H1 (cell line): ENCODE measurements around the gene DFFB. TPM values are rescaled to one million over a fixed set of nuclear protein-coding genes. Genes with fewer than 3 reads are reported as not detected.

ENCODE experiments used
- CTCF ChIA-PET: fragments of 300-600 bp; sonication (Branson Sonifier 250); formaldehyde crosslinking; loops from one replicate; lab custom pipeline; 2021; ENCODE audit not compliant: partially characterized antibody; lab: Charles Lee
- POLR2A ChIA-PET: fragments of 300-600 bp; sonication (Branson Sonifier 250); formaldehyde crosslinking; loops from one replicate; lab custom pipeline; 2021; ENCODE audit warnings: inconsistent platforms; ENCODE audit not compliant: partially characterized antibody; lab: Charles Lee
- DNase-seq, 2 experiments: peaks; one replicate each; pipeline versions ENCODE4 v3.0.0 to v3.0.0-alpha.2; 2010 to 2022; ENCODE audit warnings: low spot score in 2 of 2, low read depth in 1 of 2, mixed read lengths in 1 of 2
- FAIRE-seq: peaks from 2 replicates; lab custom pipeline; 2011; peaks lifted over from hg19 to GRCh38; lab: Jason Lieb, UNC
- H2AFZ ChIP-seq: 2 replicates; pipeline ENCODE4 v1.8.1; 2012; ENCODE audit warnings: low read length, inconsistent platforms
- H2AK5ac ChIP-seq: 2 replicates; pipeline ENCODE4 v1.6.1; 2013; ENCODE audit warnings: low read depth, low read length
- H2BK120ac ChIP-seq: replicated peaks from 2 replicates; pipeline ENCODE3; 2013; ENCODE audit warnings: low read depth, low read length, inconsistent platforms
- H2BK12ac ChIP-seq: 2 replicates; pipeline ENCODE4 v1.6.1; 2013; ENCODE audit warnings: low read depth, low read length
- H2BK15ac ChIP-seq: 2 replicates; pipeline ENCODE4 v1.6.1; 2013; ENCODE audit warnings: low read length
- H2BK20ac ChIP-seq: 2 replicates; pipeline ENCODE4 v1.6.1; 2013; ENCODE audit warnings: low read length
- H2BK5ac ChIP-seq: 2 replicates; pipeline ENCODE4 v1.6.1; 2013; ENCODE audit warnings: low read depth, low read length
- H3K14ac ChIP-seq: 2 replicates; pipeline ENCODE4 v1.6.1; 2013; ENCODE audit warnings: inconsistent platforms; ENCODE audit not compliant: insufficient read length
- H3K18ac ChIP-seq: 2 replicates; pipeline ENCODE4 v1.6.1; 2013; ENCODE audit warnings: low read length; ENCODE audit errors: extremely low read depth
- H3K23ac ChIP-seq: 2 replicates; pipeline ENCODE4 v1.6.1; 2013; ENCODE audit warnings: inconsistent platforms; ENCODE audit not compliant: insufficient read length
- H3K23me2 ChIP-seq: 2 replicates; pipeline ENCODE4 v1.6.1; 2013; ENCODE audit warnings: low read depth, low read length
- H3K27ac ChIP-seq: 2 replicates; pipeline ENCODE4 v1.6.1; 2011; ENCODE audit warnings: low read depth, low read length, inconsistent platforms
- H3K27me3 ChIP-seq, 4 experiments: replicated peaks in 1 of 4; 1 replicate in 1 of 4; 2 replicates in 3 of 4; pipeline versions ENCODE4 v1.6.1 to v1.8.1; 2011 to 2013; ENCODE audit warnings: low read length in 3 of 4, mild to moderate bottlenecking in 3 of 4, inconsistent platforms in 2 of 4, mixed read lengths in 2 of 4, moderate library complexity in 1 of 4; ENCODE audit not compliant: control insufficient read depth in 3 of 4, insufficient read depth in 3 of 4; ENCODE audit errors: extremely low read depth in 1 of 4
- H3K36me3 ChIP-seq, 4 experiments: 2 replicates each; pipeline versions ENCODE4 v1.6.1 to v1.8.1; 2011 to 2013; ENCODE audit warnings: mild to moderate bottlenecking in 4 of 4, low read length in 3 of 4, moderate library complexity in 2 of 4, control low read depth in 1 of 4, inconsistent platforms in 1 of 4; ENCODE audit not compliant: insufficient read depth in 4 of 4, control insufficient read depth in 2 of 4
- H3K4ac ChIP-seq: replicated peaks from 2 replicates; pipeline ENCODE3; 2013; ENCODE audit warnings: low read length, low read depth, mixed read lengths, inconsistent platforms; ENCODE audit not compliant: insufficient read length
- H3K4me1 ChIP-seq, 4 experiments: replicated peaks in 1 of 4; 1 replicate in 1 of 4; 2 replicates in 3 of 4; pipeline versions ENCODE4 v1.6.1 to v1.8.1; 2011 to 2013; ENCODE audit warnings: low read length in 3 of 4, inconsistent platforms in 2 of 4, mixed read lengths in 1 of 4; ENCODE audit not compliant: insufficient read depth in 4 of 4, control insufficient read depth in 3 of 4
- H3K4me2 ChIP-seq, 2 experiments: 2 replicates each; pipeline versions ENCODE4 v1.6.1 to v1.8.1; 2011 to 2013; ENCODE audit warnings: low read depth in 2 of 2, low read length in 2 of 2, control low read depth in 1 of 2, inconsistent platforms in 1 of 2, mild to moderate bottlenecking in 1 of 2; ENCODE audit not compliant: insufficient read depth in 1 of 2
- H3K4me3 ChIP-seq, 4 experiments: fragments of 200-600, 300-600 bp in 1 of 4; sonication (generic), shearing (Covaris generic), sonication (Bioruptor Twin) in 1 of 4; 2 replicates each; pipeline versions ENCODE4 v1.5.1 to v1.8.1; 2011 to 2016; ENCODE audit warnings: low read length in 4 of 4, low read depth in 3 of 4, control low read depth in 2 of 4, inconsistent platforms in 2 of 4, mild to moderate bottlenecking in 2 of 4, mixed read lengths in 1 of 4, moderate library complexity in 1 of 4; ENCODE audit not compliant: insufficient read depth in 2 of 4; ENCODE audit errors: extremely low read depth in 1 of 4
- H3K56ac ChIP-seq: replicated peaks from 2 replicates; pipeline ENCODE3; 2013; ENCODE audit warnings: low read depth, mild to moderate bottlenecking, mixed read lengths, low read length, inconsistent platforms; ENCODE audit not compliant: insufficient read length
- H3K79me1 ChIP-seq: 2 replicates; pipeline ENCODE4 v1.6.1; 2013; ENCODE audit warnings: low read depth, low read length, control low read depth
- H3K79me2 ChIP-seq, 2 experiments: 2 replicates each; pipeline versions ENCODE4 v1.6.1 to v1.8.1; 2012 to 2013; ENCODE audit warnings: low read length in 2 of 2, mild to moderate bottlenecking in 2 of 2, inconsistent platforms in 1 of 2; ENCODE audit not compliant: insufficient read depth in 2 of 2, control insufficient read depth in 1 of 2
- H3K9ac ChIP-seq, 4 experiments: replicated peaks in 1 of 4; 1 replicate in 1 of 4; 2 replicates in 3 of 4; pipeline versions ENCODE4 v1.6.1 to v1.8.1; 2011 to 2013; ENCODE audit warnings: low read depth in 3 of 4, low read length in 3 of 4, control low read depth in 2 of 4, mild to moderate bottlenecking in 2 of 4, moderate library complexity in 2 of 4, inconsistent platforms in 1 of 4; ENCODE audit errors: extremely low read depth in 1 of 4
- H3K9me3 ChIP-seq, 2 experiments: 2 replicates each; pipeline versions ENCODE4 v1.6.1 to v1.8.1; 2012 to 2013; ENCODE audit warnings: mild to moderate bottlenecking in 2 of 2, moderate library complexity in 2 of 2, control low read depth in 1 of 2, inconsistent platforms in 1 of 2, low read depth in 1 of 2, low read length in 1 of 2, mixed read lengths in 1 of 2; ENCODE audit not compliant: insufficient read depth in 2 of 2
- H4K20me1 ChIP-seq, 2 experiments: replicated peaks in 1 of 2; 2 replicates each; pipeline versions ENCODE3 to v1.8.1; 2011 to 2013; ENCODE audit warnings: inconsistent platforms in 2 of 2, low read length in 2 of 2, mild to moderate bottlenecking in 1 of 2; ENCODE audit not compliant: insufficient read depth in 2 of 2, control insufficient read depth in 1 of 2
- H4K5ac ChIP-seq: 2 replicates; pipeline ENCODE4 v1.6.1; 2013; ENCODE audit warnings: low read length, low read depth, mixed read lengths, inconsistent platforms; ENCODE audit not compliant: insufficient read length
- H4K8ac ChIP-seq: 2 replicates; pipeline ENCODE4 v1.8.0; 2013; ENCODE audit warnings: mild to moderate bottlenecking, moderate library complexity, low read length, inconsistent platforms; ENCODE audit not compliant: insufficient read depth; ENCODE audit errors: extremely low read depth
- H4K91ac ChIP-seq: replicated peaks from 2 replicates; pipeline ENCODE3; 2013; ENCODE audit warnings: low read length, mixed read lengths, inconsistent platforms; ENCODE audit not compliant: insufficient read length
- ASH2L ChIP-seq: fragments of 200-600, 300-600 bp; sonication (generic); IDR thresholded peaks from one replicate; pipeline ENCODE4 v1.7.1; 2017; ENCODE audit warnings: low read length
- BACH1 ChIP-seq: IDR thresholded peaks from 2 replicates; pipeline ENCODE4 v1.6.1; 2012; ENCODE audit warnings: low read length, improper control_type of control experiment
- CTBP2 ChIP-seq: IDR thresholded peaks from 2 replicates; pipeline ENCODE4 v1.7.0; 2011; ENCODE audit warnings: borderline replicate concordance, mild to moderate bottlenecking, moderate library complexity, mixed read lengths, low read length; ENCODE audit not compliant: insufficient read depth, insufficient read length
- EGR1 ChIP-seq: IDR thresholded peaks from 2 replicates; pipeline ENCODE4 v1.6.1; 2011; ENCODE audit warnings: low read depth, low read length, borderline replicate concordance
- JUND ChIP-seq: IDR thresholded peaks from 2 replicates; pipeline ENCODE4 v1.6.1; 2011; ENCODE audit warnings: mild to moderate bottlenecking, improper control_type of control experiment, low read length
- KDM4A ChIP-seq: IDR thresholded peaks from one replicate; pipeline ENCODE4 v1.7.1; 2012; ENCODE audit warnings: low read depth, mild to moderate bottlenecking, moderate library complexity, low read length, inconsistent platforms; ENCODE audit not compliant: severe bottlenecking
- NRF1 ChIP-seq: IDR thresholded peaks from 2 replicates; pipeline ENCODE4 v1.6.1; 2011; ENCODE audit warnings: mild to moderate bottlenecking, low read depth, low read length, improper control_type of control experiment
- PHF8 ChIP-seq: fragments of 200-600 bp; sonication (generic); conservative IDR thresholded peaks from 2 replicates; pipeline ENCODE4 v1.7.1; 2012; ENCODE audit warnings: low read depth, mild to moderate bottlenecking, inconsistent platforms, low read length, moderate library complexity
- RAD21 ChIP-seq, 2 experiments: IDR thresholded peaks in 1 of 2; conservative IDR thresholded peaks in 1 of 2; 2 replicates each; pipeline ENCODE4 v1.6.1; 2011; ENCODE audit warnings: low read depth in 2 of 2, low read length in 2 of 2, improper control_type of control experiment in 1 of 2, inconsistent platforms in 1 of 2, mild to moderate bottlenecking in 1 of 2, moderate library complexity in 1 of 2
- RFX5 ChIP-seq: IDR thresholded peaks from 2 replicates; pipeline ENCODE4 v1.6.1; 2011; ENCODE audit warnings: low read depth, low read length, improper control_type of control experiment, borderline replicate concordance
- SRF ChIP-seq: IDR thresholded peaks from 2 replicates; pipeline ENCODE4 v1.6.1; 2011; ENCODE audit warnings: mild to moderate bottlenecking, low read depth, low read length, moderate library complexity
- WGBS, 2 experiments: shearing (Covaris generic) in 1 of 2; methylation state at CpG; one replicate each; pipeline versions ENCODE4 v1.1.6 to v1.1.7; 2013 to 2015; ENCODE audit warnings: low lambda C conversion rate in 2 of 2, mixed read lengths in 2 of 2, inconsistent platforms in 1 of 2, low coverage in 1 of 2, missing lambda C conversion rate in 1 of 2; ENCODE audit not compliant: insufficient replicate concordance in 2 of 2, insufficient coverage in 1 of 2, insufficient read length in 1 of 2; ENCODE audit errors: extremely low coverage in 1 of 2, missing lambda C conversion rate in 1 of 2; 5-methylcytosine and 5-hydroxymethylcytosine counted together
- polyA plus RNA-seq, 7 experiments: library from polyadenylated mRNA; depleted of rRNA in 3 of 7; stranded (reverse) in 5 of 7; unstranded in 2 of 7; fragments of >200 nt in 5 of 7; fragments of 200-250 nt in 2 of 7; gene quantifications; 1 replicate in 5 of 7; 2 replicates in 1 of 7; 4 replicates in 1 of 7; pipeline versions ENCODE4 v1.2.1 to v1.2.3, GENCODE V29; 2011 to 2013; ENCODE audit warnings: missing spikeins in 2 of 7, mixed read lengths in 2 of 7
- total RNA-seq: library from RNA; stranded (reverse); fragmentation: NEBNext Ultra II Directional; extraction: Animal tissue kit (Norgen Biotek cat#: 25700); gene quantifications from 2 replicates; pipeline ENCODE4 v1.2.1, GENCODE V29; 2021
- TF ChIP-seq, protein P1 (sequence below): IDR thresholded peaks from 2 replicates; pipeline ENCODE4 v1.6.1; 2012; ENCODE audit warnings: low read length, inconsistent platforms

Gene DFFB
- total and polyA plus RNA-seq, 2 of the 8 experiments (the other 6 are each of a cell fraction or from before 2014, with no cell fraction given), result 8.6 to 11.9 TPM

DNA sequence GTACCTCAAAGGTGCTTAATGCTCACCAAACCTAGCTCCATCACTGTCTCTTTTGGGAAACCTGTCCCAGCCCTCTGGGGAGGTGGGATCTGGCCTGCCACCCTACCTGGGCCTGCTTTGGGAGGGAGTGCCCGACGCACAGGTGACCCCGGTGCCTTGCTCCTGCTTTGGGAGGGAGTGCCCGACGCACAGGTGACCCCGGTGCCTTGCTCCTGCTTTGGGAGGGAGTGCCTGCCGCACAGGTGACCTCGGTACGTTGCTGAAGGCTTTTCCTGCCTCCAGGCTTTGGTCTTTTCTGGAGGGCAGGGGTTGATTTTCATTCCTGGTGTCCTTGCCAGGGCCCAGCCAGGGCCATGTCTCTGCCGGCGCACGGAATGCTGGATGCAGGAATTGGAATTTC is 68.0 kb downstream of the DFFB start:
- H3K36me3 ChIP-seq, result no peaks in the 10 kb centered on the region; a peak in 1 of 8 replicates
- 97% methylated on average over 11 of the region's 12 CpGs; no CpG with 5 or more reads in 1 of the 2 experiments for WGBS, 2 experiments
- H4K8ac ChIP-seq, result no peak overlapping the region
- no peak overlapping the region for H2BK5ac ChIP-seq
- H3K23ac ChIP-seq, result no peak overlapping the region
- no peak overlapping the region for H4K5ac ChIP-seq
- no peak overlapping the region for H3K4me3 ChIP-seq
- H2BK12ac ChIP-seq, result 0 out of 2 replicates have a peak overlapping the region, but pooled peaks have one; percentile 17
- H3K9me3 ChIP-seq, result peaks cover 0 to 2% of the 10 kb centered on the region in 2 experiments; a peak in 1 of 4 replicates
- peaks cover 0 to 3% (median 0%) of the 10 kb centered on the region in 4 experiments; a peak in 1 of 7 replicates for H3K4me1 ChIP-seq
- H3K79me2 ChIP-seq, result no peaks in the 10 kb centered on the region
- H3K56ac ChIP-seq, result no peak overlapping the region
- ChIA-PET POLR2A (no interaction called here), CTCF (interaction anchor here (0.5 kb wide), 1 partner anchor 1921 kb away, joined by 4 read pairs; no protein-coding TSS in a partner anchor)
- H4K20me1 ChIP-seq, result peaks cover 0 to 8% of the 10 kb centered on the region in 2 experiments
- H3K4ac ChIP-seq, result no peak overlapping the region
- no peak overlapping the region for H3K9ac ChIP-seq
- H2AFZ ChIP-seq, result no peak overlapping the region
- H2BK15ac ChIP-seq, result no peak overlapping the region
- H3K14ac ChIP-seq, result no peak overlapping the region
- no peak overlapping the region for H3K27ac ChIP-seq
- DNase-seq (no peak), FAIRE-seq (no peak)
- no peak overlapping the region for H2BK120ac ChIP-seq
- H4K91ac ChIP-seq, result no peak overlapping the region
- H3K4me2 ChIP-seq, result no peak overlapping the region
- H3K18ac ChIP-seq, result no peak overlapping the region
- H2AK5ac ChIP-seq, result no peak overlapping the region
- peaks cover 0 to 6% (median 0%) of the 10 kb centered on the region in 4 experiments; a peak in 1 of 7 replicates for H3K27me3 ChIP-seq
- no peak overlapping the region for H2BK20ac ChIP-seq
- peaks cover 2% of the 10 kb centered on the region; the same call in 1 of the 2 replicates for H3K79me1 ChIP-seq
- peaks cover 13% of the 10 kb centered on the region; the same call in 1 of the 2 replicates for H3K23me2 ChIP-seq
- TF ChIP-seq CTBP2 (no peak), RAD21 (IDR thresholded peaks at IDR 0.05 in 1 of 2, conservative IDR thresholded peaks at IDR 0.05 in 1 of 2; ENCODE audit: low read depth in 2 of 2, low read length in 2 of 2) (no peak), NRF1 (no peak), PHF8 (no peak), BACH1 (no peak), RFX5 (no peak), SRF (no peak), JUND (no peak), ASH2L (no peak), KDM4A (no peak), EGR1 (no peak)
- TF ChIP-seq, protein P1, sequence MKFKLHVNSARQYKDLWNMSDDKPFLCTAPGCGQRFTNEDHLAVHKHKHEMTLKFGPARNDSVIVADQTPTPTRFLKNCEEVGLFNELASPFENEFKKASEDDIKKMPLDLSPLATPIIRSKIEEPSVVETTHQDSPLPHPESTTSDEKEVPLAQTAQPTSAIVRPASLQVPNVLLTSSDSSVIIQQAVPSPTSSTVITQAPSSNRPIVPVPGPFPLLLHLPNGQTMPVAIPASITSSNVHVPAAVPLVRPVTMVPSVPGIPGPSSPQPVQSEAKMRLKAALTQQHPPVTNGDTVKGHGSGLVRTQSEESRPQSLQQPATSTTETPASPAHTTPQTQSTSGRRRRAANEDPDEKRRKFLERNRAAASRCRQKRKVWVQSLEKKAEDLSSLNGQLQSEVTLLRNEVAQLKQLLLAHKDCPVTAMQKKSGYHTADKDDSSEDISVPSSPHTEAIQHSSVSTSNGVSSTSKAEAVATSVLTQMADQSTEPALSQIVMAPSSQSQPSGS, result no peak
